SK-N-SH (cell line): ENCODE results near the gene ATF6.

ENCODE experiments used
- CTCF ChIP-seq: fragments of 200-600 bp; sonication (generic); IDR thresholded peaks from 2 replicates; pipeline ENCODE4 v1.6.1; 2017; ENCODE audit warnings: antibody characterized with exemption, mild to moderate bottlenecking, moderate library complexity
- EP300 ChIP-seq, 2 experiments: IDR thresholded peaks; 2 replicates each; pipeline versions ENCODE4 v1.4.0 to v1.6.1; 2012; ENCODE audit warnings: borderline replicate concordance in 1 of 2, low read depth in 1 of 2, low read length in 1 of 2
- EZH2phosphoT487 ChIP-seq: fragments of 200-600 bp; sonication (generic); IDR thresholded peaks from 2 replicates; pipeline ENCODE4 v1.6.1; 2017; ENCODE audit warnings: low read depth, mixed run types, mild to moderate bottlenecking, antibody characterized with exemption, moderate library complexity, borderline replicate concordance
- POLR2AphosphoS5 ChIP-seq: IDR thresholded peaks from 2 replicates; pipeline ENCODE4 v1.6.1; 2012; ENCODE audit warnings: low read depth, low read length
- SMC3 ChIP-seq: IDR thresholded peaks from 2 replicates; pipeline ENCODE4 v1.6.1; 2012; ENCODE audit warnings: low read depth, low read length, improper control_type of control experiment
- TCF12 ChIP-seq: IDR thresholded peaks from 2 replicates; pipeline ENCODE4 v1.4.0; 2012
- YY1 ChIP-seq: IDR thresholded peaks from 2 replicates; pipeline ENCODE4 v1.4.0; 2012; ENCODE audit warnings: low read depth, mild to moderate bottlenecking
- TF ChIP-seq, protein P1 (sequence below): IDR thresholded peaks from 2 replicates; pipeline ENCODE4 v1.4.0; 2012; ENCODE audit warnings: low read depth

DNA sequence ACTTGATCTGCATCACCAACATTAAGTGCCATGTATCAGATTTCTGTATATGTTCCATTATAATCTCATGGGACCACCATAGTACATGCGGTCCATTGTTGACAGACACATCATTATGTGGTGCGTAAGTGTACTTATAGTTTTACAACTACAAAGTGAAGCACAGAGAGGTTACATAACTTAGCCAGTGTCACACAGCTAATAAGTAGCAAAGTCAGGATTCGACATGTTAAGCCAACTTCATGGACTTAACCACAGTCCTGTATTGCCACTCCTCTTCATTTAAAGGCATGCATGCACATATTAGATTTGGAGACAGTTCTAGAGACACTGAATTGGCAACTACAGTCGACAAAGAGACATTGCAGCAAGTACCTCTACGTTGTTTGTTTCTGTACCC, 120.5 kb downstream of the ATF6 start:
- no peak for TF ChIP-seq CTCF
- TF ChIP-seq EP300 (IDR thresholded peaks at IDR 0.05; ENCODE audit: borderline replicate concordance in 1 of 2, low read depth in 1 of 2, low read length in 1 of 2): no peak
- TF ChIP-seq, protein P1, sequence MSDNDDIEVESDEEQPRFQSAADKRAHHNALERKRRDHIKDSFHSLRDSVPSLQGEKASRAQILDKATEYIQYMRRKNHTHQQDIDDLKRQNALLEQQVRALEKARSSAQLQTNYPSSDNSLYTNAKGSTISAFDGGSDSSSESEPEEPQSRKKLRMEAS: no peak
- TF ChIP-seq TCF12: no peak
- TF ChIP-seq SMC3: no peak
- TF ChIP-seq EZH2phosphoT487: no peak
- no peak for TF ChIP-seq POLR2AphosphoS5
- no peak for TF ChIP-seq YY1
